Renal cortical epithelial cell (primary cell): ENCODE measurements around the gene DTNBP1. TPM values are rescaled to one million over a fixed set of nuclear protein-coding genes. Genes with fewer than 3 reads are reported as not detected.
A peak's percentile ranks its signal among the peaks of the same experiment; 100 is the strongest.

Experiments
- DNase-seq: peaks from one replicate; pipeline ENCODE4 v3.0.0-alpha.2; 2011; ENCODE audit warnings: low read depth
- total RNA-seq: library from RNA; depleted of rRNA; stranded (reverse); fragments of >200 nt; gene quantifications from 2 replicates; pipeline ENCODE4 v1.2.3, GENCODE V29; 2014

Gene DTNBP1, protein sequence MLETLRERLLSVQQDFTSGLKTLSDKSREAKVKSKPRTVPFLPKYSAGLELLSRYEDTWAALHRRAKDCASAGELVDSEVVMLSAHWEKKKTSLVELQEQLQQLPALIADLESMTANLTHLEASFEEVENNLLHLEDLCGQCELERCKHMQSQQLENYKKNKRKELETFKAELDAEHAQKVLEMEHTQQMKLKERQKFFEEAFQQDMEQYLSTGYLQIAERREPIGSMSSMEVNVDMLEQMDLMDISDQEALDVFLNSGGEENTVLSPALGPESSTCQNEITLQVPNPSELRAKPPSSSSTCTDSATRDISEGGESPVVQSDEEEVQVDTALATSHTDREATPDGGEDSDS
- 4.2 and 15.1 TPM in 2 replicates for total RNA-seq

DNA sequence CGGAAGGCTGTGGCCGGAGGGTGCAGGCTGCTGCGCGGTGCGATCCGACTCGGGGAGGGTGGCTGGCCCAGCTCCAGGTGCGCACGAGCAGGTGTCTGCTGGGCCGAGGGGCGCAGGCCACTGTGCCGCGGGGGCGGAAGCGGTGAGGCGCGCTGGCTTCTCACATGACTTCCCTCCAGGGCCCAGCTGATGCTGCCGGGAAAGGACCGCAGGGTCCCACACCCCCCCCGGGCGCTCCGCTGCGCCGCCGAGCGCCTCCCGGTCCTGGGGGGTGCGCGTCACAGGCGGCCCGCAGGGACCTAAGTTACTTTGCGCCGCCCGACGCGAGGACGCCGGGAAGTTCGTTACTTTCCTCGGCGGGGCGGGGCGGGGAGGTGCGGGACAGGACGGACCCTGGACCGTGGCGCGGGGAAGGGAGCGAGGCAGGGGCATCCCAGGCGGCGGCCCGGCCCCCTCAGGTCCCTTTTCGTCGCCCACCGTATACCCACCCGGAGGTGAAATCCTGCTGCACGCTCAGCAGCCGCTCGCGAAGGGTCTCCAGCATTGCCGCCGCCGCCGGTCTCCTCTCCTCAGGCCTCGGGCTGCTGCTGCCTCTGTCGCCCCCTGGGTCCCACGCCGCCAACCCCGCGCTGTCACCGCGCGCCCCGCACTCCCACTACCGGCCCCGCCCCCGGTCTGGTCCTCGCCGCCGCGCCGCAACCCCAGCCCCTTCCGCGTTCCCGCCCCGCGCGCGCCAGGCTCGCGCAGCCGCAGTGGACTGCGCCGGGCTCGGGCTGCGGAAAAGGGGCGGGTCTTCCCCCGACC is at the start of gene DTNBP1:
DTNBP1 (minus strand) TSS at position 703 of the 804 bp plus-strand sequence; CDS start at position 544, 159 bp downstream.
- peak; percentile 14 for DNase-seq

DNA sequence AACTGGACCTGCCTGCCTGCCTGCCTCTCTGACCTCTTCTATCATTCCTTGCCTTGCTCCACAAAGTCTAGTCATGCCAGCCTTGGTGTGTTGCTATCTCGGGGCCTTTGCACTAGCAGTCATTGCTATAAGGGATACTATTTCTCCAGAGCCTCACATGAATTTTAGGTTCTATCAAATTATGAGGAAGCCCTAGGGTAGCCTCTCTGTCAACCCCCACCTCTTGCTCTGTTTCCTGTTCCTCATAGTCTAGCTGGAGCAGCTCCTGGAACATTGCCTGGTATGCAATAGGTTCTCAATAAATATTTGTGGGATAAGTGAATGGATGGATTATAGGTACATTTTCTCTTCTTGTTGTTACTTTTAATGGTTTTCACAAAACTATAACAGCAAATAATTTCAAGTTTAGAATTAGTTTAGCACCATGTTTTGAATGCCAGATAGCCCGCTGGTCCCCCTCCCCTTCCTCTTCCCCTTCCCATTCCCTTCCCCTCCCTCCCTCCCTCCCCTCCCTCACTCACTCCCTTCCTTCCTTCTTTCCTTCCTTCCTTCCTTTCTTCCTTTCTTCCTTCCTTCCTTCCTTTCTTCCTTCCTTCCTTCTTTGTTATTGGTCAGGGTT is 46.9 kb upstream of the DTNBP1 start:
- DNase-seq = no peak

DNA sequence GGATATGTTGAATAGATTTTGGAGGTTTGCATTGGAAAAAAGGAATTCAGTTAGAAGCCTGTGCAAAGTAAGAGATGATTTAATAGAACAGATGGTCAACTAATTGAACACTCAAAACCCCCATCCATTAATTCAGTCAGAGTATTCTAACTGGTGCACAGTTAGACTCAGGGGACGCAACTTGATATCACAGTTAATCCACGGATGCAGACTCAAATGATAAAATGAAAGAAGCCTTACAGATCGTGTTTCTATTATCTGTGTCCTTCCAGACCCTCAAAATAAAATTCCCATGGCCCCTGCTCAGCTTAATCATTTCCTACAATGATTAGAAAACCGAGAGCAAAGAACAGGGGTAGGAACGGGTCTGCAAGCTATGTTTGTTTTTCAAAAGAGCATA is 45.4 kb upstream of the DTNBP1 start:
- DNase-seq = no peak

DNA sequence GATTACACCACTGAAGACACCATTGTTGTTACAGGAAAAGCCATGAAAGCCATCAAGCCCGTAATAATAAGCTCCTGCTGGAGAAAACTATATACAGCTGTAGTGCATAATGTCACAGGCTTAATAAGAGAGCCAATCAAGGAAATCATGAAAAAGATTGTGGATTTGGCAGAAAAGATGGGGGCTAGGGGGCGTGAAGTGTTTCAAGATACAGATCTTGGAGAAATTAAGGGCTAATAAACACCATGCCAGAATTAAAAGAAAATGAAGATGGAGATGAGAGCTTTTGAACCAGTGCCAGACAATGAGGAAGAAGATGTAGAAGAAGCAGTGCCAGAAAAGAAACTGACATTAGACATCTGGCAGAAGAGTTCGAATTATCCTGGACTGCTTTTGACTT is 43.2 kb upstream of the DTNBP1 start:
- DNase-seq = no peak

DNA sequence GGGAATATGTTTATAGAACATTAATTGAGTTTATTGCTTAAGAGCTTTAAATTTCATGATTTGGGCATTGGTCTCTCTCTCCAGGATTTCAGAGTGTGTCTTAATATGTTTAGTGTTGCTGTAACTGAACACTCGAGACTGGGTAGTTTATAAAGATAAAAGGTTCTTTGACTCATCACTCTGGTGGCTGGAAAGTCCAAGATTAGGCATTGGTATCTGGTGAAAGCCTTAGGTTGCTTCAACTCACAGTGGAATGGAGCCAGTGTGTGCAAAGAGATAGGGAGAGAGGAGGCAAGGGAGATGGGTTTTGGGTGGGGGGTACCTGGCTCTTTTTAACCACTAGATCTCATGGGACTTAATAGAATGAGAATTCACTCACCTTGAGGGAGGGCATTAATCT is 35.6 kb upstream of the DTNBP1 start:
- no peak for DNase-seq

DNA sequence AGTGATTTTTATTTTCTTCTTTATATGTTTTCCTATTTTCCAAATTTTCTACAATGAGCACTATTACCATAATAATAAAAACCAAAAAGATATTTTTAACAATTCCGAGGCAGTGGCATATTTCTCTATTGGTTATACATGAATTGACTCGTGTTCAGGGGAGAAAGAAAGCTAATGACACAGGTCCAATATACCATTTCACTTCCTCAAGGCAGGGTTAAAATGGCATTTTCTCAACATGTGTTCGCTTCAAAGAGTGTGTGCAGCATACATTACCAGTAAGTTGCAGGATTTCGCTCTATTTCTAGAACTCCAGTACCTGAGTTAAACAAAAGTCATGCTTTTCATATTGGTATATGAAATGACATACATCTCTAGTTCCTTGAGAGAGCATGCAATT is 35.1 kb upstream of the DTNBP1 start:
- DNase-seq = no peak

DNA sequence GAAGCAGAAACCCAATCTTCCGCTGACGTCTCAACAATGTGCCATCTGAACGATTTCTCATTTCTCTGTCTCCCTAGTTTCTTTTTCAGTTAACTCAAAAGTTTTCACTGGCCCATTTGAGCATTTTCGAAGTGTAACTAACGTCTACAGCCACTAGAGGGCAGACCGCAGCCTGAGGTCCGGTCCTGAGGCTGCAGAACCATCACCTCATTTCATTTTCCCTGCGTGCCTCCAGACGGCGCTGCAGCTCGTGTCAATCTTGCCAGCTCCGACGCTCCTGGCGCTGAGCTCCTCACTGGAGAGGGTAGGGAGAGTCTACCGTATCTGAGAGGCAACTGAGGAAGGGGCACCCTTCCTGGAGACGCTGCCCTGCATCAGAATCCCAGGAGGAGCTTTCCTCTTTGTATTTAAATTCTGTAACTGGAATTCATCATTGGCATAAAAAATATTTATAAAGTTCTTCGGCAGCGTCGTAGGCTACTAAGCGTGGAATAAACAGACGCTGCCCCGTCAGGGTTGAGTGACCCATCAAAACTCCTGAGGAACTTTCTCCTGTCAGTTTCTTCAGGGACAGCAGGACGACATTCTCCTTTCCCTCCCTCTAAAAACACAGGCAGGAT is 28.5 kb upstream of the DTNBP1 start:
- peak; percentile 82 for DNase-seq

DNA sequence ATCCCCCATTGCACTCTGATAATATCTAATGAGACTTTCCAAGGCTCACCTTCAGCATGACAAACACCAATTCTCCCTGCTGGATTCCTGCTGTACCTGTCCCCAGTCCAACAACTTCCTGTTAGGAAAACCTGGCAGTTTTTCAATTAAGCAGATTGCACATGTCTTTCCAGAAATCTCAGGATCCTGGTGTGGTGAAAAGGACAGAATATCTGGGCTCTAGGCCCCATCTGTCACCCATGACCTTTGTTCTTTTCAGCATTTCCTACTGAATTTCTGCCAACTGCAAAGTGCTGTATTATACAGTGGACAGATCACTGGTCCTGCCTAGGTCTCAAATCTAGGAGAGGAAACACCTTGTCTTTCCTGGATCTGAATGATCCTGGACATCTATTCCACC is 27.7 kb upstream of the DTNBP1 start:
- DNase-seq = peak; percentile 1

DNA sequence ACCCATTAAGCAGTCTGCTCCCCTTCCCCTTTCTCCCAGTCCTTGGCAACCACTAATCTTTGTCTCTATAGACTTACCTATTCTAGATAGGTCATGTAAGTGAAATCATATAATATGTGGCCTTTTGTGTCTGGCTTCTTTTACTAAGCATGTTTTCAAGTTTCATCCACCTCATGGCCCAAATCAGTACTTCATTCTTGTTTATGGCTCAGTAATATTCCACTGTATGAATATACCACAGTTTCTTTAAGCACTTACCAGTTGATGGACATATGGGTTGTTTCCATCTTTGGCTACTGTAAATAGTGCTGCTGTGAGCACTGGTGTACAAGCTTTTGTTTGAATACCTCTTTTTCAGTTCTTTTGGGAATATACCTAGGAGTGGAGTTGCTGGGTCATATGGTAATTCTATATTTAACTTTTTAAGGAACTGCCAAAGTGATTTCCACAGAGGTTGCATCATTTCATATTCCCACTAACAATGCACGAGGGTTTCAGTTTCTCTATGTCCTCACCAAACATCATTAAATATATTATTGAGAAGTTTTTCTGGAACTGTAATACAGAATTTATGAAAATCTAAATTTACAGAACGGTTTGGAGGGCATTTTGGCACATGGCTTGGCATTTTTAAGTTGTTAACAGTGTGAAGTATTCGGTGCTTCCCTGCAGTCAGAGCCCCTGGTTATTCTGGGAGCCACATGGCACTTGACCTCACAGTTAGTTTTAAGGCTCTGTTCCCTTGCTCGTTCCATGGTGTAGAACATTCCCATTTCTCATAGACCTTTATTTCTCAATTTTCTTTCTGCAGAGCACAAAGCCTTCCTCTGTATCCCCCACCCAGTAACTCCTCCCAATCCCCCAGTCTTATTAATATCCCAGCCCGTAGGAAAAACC is 27.0 kb upstream of the DTNBP1 start:
- no peak for DNase-seq

DNA sequence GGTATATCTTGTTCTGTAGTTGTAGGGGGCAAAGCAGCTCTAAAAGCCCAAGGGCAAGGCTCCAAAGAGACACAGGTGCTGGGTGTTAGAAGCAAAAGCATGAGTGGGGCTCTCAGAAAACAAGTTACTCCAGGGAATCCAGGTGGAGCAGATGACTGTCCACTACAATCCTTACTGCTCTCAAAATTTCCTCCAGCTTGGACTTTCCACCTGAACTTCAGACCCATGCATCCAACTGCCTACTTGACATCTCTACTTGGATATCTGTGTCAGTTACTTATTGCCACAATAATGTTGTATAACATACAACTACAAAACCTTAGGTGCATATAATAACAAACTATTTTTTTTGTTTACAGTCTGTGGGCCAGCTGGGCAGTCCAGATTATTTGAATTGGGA is 22.8 kb upstream of the DTNBP1 start:
- no peak for DNase-seq

DNA sequence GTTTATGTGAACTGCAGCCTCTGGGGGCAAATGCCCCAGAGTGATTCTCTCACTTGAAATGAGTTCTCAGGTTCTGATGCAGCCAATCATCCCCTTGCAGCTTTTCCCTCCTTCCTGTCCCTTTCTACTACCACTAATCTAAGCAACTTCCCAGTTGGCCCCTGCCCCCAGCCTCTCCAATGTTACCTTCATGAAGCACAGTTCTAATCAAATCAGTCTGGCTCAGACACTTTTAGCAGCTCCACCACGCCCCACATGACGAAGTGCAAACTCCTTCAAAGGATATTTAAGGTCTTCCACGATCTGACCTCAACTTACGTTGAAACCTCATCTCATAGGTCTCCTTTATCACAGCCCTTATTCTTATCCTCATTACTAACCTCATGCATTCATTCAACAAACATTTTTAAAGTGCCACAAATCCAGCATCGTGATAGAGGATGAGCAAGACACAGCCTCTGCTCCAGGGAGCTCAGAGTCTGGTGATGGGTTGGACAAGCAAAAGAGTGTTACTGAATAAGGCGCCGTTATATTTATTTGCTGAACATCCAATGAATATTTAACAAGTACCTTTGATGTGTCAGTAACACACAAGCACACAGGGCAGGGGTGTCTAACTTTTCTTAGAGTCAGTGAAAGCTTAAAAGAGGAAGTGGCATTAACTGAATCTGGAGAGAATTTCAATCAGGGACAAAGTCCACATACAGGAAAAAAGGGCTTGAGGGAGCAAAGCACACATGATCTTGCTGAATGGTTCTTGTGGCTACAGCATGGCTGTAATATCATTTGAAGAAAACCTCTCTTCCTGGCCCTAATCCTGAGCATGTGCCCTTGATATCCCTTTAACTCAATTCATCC is 20.4 kb upstream of the DTNBP1 start:
- peak; percentile 64 for DNase-seq

DNA sequence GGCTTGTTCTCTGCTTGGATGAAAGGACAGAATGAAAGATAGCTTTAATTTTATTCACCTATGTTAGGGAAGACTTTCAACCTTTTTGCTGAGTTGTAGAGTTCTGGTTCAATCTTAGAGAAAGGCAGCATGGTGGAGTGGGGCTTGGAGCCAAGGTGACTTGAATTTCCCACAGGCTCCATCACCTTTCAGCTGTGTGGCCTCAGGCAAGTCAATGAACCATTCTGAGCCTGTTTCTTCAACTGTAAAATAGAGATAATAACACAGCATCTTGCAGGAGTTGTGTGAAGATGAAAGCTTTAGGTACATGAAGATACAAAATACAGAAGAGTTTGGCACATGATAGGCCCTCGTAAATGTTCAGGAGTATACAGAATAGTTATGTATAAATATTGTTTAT is 19.1 kb upstream of the DTNBP1 start:
- DNase-seq = no peak

DNA sequence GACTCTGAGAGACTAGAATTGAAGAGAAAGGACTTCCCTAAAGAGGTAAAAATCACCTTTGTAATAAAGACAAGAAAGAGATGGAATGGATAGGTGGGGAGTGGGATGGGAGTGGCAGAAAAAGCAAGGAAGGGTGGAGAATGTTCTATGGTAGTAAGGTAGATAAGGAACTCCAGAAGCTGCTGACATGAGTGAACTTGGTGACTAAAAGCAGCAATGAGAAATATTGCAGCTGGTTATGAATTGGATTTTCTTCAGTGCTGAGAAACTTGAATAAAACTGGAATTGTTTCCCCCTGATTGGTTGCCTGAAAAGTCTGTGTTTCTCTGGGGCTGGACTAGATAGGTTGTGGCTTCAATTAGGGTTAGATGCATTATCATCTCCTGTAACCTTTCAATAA is 15.7 kb upstream of the DTNBP1 start:
- no peak for DNase-seq

DNA sequence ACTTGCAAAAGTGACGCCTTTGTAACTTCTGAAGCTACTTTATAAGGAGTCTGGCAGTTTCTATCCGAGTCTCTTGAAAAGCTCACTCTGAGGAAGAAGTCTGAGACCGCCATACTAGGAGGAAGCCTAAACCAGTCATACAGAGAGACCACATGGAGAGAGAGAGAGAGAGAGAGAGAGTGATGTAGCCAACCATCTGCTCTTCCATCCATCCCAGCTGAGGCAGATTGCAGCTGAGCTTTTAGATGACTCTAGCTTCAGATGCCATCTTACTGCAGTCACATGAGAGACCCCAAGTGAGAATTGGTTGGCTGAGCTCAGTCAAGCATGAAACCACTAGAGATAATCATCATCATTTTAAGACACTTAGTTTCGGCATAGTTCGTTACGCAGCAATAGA is 15.0 kb upstream of the DTNBP1 start:
- no peak for DNase-seq

DNA sequence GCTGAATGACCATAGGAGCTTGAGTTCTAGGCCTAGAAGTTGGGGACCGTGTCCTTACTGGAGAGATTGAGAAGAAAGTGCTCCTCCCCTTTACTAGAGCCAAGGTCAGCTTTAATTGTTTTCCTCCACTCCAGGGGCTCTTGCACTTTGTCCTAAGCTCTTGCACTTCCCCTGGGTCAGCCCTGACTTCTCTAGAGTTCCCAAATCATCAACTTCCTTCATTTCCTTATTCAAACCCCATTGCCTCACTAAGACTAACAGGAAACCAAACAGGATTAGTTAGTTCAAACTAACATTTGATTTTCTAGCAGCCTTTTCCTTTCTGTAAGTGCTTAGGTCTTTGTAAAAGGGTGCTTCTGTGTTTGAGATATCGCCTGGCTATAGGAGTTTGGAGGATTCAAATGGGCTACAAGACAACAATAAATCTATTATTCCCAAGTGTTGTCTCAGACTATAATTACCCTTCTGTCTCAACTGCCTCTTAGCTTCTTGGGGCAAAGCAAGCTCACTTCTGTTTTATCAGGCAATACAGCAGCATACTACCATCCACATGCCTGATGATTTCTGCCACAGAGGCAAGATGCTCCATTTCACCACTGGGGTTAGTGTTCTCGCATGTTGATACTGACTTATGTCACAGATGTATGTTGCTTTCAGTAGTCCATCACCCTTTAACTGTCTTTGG is 12.8 kb upstream of the DTNBP1 start:
- DNase-seq = no peak

DNA sequence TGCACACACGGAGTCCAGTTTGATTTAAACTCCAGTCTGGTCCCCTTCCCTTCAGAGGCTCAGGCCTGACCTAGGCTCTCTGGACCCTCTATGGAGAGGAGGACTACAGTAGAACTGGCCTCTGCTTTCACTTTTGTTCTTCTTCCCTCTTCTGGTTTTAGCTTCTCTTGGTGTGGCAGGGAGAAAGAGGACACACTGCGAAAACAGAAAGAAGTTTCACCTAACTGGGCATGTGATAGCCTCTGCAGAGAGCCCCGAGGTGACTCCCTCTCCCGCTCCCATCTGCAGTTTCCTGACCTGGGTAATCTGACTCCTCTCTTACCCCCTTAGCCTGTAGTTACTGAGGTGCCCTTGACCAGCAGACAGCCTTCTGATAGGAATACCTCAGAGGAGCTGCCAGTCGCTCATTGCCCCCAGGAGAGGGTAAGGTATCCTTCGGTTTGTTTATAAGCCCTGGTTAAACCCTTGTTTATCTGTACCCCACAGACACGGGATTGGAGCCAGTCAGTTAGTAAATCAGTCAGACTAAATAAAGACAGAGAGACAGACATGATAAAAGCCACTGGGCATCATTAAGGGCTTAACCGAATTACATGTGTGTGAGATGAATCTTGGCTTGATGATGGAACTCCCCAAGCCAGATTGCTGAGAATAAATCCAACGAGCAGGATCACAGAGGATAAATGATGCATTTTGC is 12.0 kb upstream of the DTNBP1 start:
- no peak for DNase-seq

DNA sequence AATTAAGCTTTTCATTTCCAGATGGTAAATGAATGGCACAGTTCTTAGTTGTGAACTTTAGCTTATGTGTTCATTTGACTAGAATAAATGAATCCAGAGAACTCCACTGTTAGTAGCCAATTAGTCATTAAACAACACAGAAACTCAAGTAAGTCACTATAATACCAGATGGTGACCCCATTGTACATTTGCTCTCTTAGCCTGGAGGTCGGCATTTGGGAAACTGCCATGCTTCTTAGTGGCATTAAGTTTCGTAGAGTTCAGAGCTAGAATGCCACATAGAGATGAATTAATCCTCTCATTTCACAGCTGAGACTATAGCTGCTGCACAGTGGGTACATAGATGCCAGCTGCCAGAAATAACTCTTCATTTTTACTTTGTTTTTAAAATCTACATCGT is 10.8 kb upstream of the DTNBP1 start:
- no peak for DNase-seq

DNA sequence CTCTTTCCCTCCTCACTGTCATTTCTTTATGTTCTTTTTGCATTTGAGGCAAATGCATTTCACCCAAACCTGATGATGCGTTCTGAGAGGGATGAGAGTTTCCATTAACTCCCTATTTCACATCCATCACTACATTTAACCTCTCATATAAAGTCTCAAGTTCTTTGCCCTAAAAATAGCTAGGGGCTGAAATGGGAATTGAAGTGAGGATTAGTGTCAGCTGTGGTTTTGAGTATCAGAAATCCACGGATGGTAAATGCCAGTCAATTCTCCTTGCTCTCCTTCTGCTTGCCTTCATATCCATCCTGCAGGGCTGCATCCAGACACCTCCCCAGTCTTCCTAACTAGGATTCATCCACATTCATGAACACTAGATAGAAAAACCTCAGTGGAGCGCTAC is 10.0 kb upstream of the DTNBP1 start:
- no peak for DNase-seq

DNA sequence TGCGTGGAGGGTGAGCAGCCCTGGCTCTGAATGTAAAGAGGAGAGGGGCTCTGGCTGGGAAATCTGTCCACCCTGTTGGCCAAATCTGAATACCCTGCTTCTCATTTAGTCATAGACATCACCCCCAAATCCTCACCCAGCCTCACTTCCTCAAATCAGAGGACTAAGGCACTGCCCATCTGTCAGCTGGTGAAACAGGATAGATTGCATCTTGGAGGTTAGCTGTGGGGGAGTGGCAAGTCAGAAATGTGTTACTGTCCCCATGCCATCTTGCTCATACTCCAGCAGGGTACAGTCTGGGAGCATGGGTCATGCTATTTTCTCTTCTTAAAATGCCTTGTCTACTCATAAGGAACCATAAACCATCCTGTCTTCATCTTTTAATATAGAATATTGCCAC is 9.5 kb upstream of the DTNBP1 start:
- no peak for DNase-seq
